Astrocyte (in vitro differentiated cells and primary cell): ENCODE data around the gene ANK3. TPM values are rescaled to one million over a fixed set of nuclear protein-coding genes. Genes with fewer than 3 reads are reported as not detected.
A peak's percentile ranks its signal among the peaks of the same experiment; 100 is the strongest.

Experiments
- DNase-seq: peaks from one replicate; pipeline ENCODE4 v3.0.0-alpha.2; 2010; ENCODE audit warnings: low read depth
- FAIRE-seq: peaks from 2 replicates; lab custom pipeline; 2011; peaks lifted over from hg19 to GRCh38; lab: Jason Lieb, UNC
- H2AFZ ChIP-seq: 2 replicates; pipeline ENCODE4 v1.6.0; 2012; ENCODE audit warnings: low read depth, low read length, inconsistent platforms
- H3K27ac ChIP-seq: 2 replicates; pipeline ENCODE4 v1.5.1; 2011; ENCODE audit warnings: low read depth, low read length, inconsistent platforms
- H3K27me3 ChIP-seq: 2 replicates; pipeline ENCODE4 v1.6.0; 2011; ENCODE audit warnings: low read length, inconsistent platforms; ENCODE audit not compliant: insufficient read depth
- H3K36me3 ChIP-seq: 2 replicates; pipeline ENCODE4 v1.5.1; 2011; ENCODE audit warnings: low read length, inconsistent platforms; ENCODE audit not compliant: insufficient read depth
- H3K4me1 ChIP-seq: 2 replicates; pipeline ENCODE4 v1.5.1; 2011; ENCODE audit warnings: low read length, inconsistent platforms; ENCODE audit not compliant: insufficient read depth
- H3K4me2 ChIP-seq: 2 replicates; pipeline ENCODE4 v1.6.0; 2012; ENCODE audit warnings: low read length, inconsistent platforms
- H3K4me3 ChIP-seq: 2 replicates; pipeline ENCODE4 v1.5.1; 2011; ENCODE audit warnings: low read depth, mild to moderate bottlenecking, low read length, inconsistent platforms; ENCODE audit not compliant: insufficient read depth
- H3K79me2 ChIP-seq: 2 replicates; pipeline ENCODE4 v1.6.0; 2012; ENCODE audit warnings: mild to moderate bottlenecking, low read length, inconsistent platforms; ENCODE audit not compliant: insufficient read depth
- H3K9ac ChIP-seq: 2 replicates; pipeline ENCODE4 v1.6.0; 2012; ENCODE audit warnings: mild to moderate bottlenecking, low read length, inconsistent platforms
- H3K9me3 ChIP-seq: 2 replicates; pipeline ENCODE4 v1.5.1; 2012; ENCODE audit warnings: low read depth, mild to moderate bottlenecking, low read length, inconsistent platforms; ENCODE audit not compliant: insufficient read depth
- H4K20me1 ChIP-seq: 2 replicates; pipeline ENCODE4 v1.6.0; 2012; ENCODE audit warnings: low read length, inconsistent platforms; ENCODE audit not compliant: insufficient read depth
- H3K27ac Mint-ChIP-seq: one replicate; pipeline ENCODE4 v1.8.0; 2021; ENCODE audit warnings: mild to moderate bottlenecking, mixed read lengths; ENCODE audit not compliant: unreplicated experiment
- H3K27me3 Mint-ChIP-seq: one replicate; pipeline ENCODE4 v1.8.0; 2021; ENCODE audit warnings: low read depth, mixed read lengths; ENCODE audit not compliant: unreplicated experiment
- H3K36me3 Mint-ChIP-seq: one replicate; pipeline ENCODE4 v1.8.0; 2021; ENCODE audit warnings: low read depth, mixed read lengths; ENCODE audit not compliant: unreplicated experiment
- H3K4me1 Mint-ChIP-seq: one replicate; pipeline ENCODE4 v1.8.0; 2021; ENCODE audit warnings: low read depth, mixed read lengths; ENCODE audit not compliant: unreplicated experiment
- H3K4me3 Mint-ChIP-seq: one replicate; pipeline ENCODE4 v1.8.0; 2021; ENCODE audit warnings: mild to moderate bottlenecking, moderate library complexity, mixed read lengths; ENCODE audit not compliant: unreplicated experiment
- H3K9me3 Mint-ChIP-seq: one replicate; pipeline ENCODE4 v1.8.0; 2021; ENCODE audit warnings: mild to moderate bottlenecking, mixed read lengths; ENCODE audit not compliant: unreplicated experiment
- EZH2 ChIP-seq: IDR thresholded peaks from 2 replicates; pipeline ENCODE4 v1.6.1; 2012; ENCODE audit warnings: mild to moderate bottlenecking, low read length, inconsistent platforms; ENCODE audit not compliant: insufficient read depth
- total RNA-seq: library from RNA; stranded (reverse); gene quantifications from 2 replicates; pipeline ENCODE4 v1.2.1, GENCODE V29; 2021
- TF ChIP-seq, protein P1 (sequence below): IDR thresholded peaks from 2 replicates; pipeline ENCODE4 v1.5.1; 2011; ENCODE audit warnings: low read depth, mild to moderate bottlenecking, inconsistent platforms, low read length, moderate library complexity; ENCODE audit not compliant: insufficient read depth

Gene ANK3
- total RNA-seq, 1 donor from 2014 or later, result 21.1 TPM

DNA sequence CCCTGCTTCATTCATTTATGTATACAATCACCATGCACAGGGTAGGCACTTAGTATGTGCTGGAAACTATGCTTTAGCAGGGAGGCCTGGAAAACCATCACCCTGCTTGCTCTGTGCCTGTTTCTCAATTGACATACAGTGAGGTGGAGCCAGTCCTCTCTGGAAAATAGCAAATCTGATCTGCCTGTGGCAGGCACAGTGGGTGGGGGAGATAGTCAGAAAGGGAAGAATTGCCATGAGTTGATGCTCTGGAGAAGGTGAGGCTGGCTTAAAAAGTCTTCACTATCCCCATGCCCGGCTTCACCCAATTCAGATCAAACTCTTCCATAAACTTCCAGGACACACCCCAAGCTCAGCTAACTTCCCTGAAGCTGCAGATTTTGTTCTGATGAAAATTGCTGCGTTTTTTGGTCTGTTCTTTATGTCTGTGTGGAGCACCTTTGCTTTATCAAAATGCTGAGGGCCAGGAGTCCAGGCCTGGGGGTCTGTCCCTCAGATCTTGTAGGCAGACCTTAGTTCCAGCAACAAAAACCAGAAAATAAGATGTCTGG, 84.8 kb downstream of the ANK3 start:
- no peak overlapping the region for H3K4me3 Mint-ChIP-seq
- Histone ChIP-seq H3K36me3 (no peaks in the 10 kb centered on the region), H3K27me3 (no peaks in the 10 kb centered on the region), H3K79me2 (no peaks in the 10 kb centered on the region), H3K9me3 (no peaks in the 10 kb centered on the region), H4K20me1 (no peaks in the 10 kb centered on the region), H3K4me1 (peaks cover 21% of the 10 kb centered on the region), H3K9ac (peak overlapping the region; percentile 51), H3K4me3 (no peak overlapping the region), H3K4me2 (peak overlapping the region; percentile 73), H3K27ac (peak overlapping the region; percentile 62), H2AFZ (peak overlapping the region; percentile 46)
- H3K36me3 Mint-ChIP-seq, result no peaks in the 10 kb centered on the region
- no peaks in the 10 kb centered on the region for H3K9me3 Mint-ChIP-seq
- H3K27ac Mint-ChIP-seq, result peak overlapping the region; percentile 5
- FAIRE-seq (no peak), DNase-seq (no peak)
- no peaks in the 10 kb centered on the region for H3K27me3 Mint-ChIP-seq
- peaks cover 19% of the 10 kb centered on the region for H3K4me1 Mint-ChIP-seq
- no peak for TF ChIP-seq EZH2
- TF ChIP-seq, protein P1, sequence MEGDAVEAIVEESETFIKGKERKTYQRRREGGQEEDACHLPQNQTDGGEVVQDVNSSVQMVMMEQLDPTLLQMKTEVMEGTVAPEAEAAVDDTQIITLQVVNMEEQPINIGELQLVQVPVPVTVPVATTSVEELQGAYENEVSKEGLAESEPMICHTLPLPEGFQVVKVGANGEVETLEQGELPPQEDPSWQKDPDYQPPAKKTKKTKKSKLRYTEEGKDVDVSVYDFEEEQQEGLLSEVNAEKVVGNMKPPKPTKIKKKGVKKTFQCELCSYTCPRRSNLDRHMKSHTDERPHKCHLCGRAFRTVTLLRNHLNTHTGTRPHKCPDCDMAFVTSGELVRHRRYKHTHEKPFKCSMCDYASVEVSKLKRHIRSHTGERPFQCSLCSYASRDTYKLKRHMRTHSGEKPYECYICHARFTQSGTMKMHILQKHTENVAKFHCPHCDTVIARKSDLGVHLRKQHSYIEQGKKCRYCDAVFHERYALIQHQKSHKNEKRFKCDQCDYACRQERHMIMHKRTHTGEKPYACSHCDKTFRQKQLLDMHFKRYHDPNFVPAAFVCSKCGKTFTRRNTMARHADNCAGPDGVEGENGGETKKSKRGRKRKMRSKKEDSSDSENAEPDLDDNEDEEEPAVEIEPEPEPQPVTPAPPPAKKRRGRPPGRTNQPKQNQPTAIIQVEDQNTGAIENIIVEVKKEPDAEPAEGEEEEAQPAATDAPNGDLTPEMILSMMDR, result no peak

GRCh38 chr10:60303778-60304177, 85.9 kb downstream of the ANK3 start:
- Histone ChIP-seq H2AFZ (no peak overlapping the region), H3K9me3 (no peaks in the 10 kb centered on the region), H3K9ac (no peak overlapping the region), H3K27me3 (no peaks in the 10 kb centered on the region), H3K27ac (no peak overlapping the region), H3K36me3 (no peaks in the 10 kb centered on the region), H4K20me1 (no peaks in the 10 kb centered on the region), H3K4me3 (no peak overlapping the region), H3K4me1 (peaks cover 23% of the 10 kb centered on the region), H3K4me2 (no peak overlapping the region), H3K79me2 (no peaks in the 10 kb centered on the region)
- H3K9me3 Mint-ChIP-seq, result no peaks in the 10 kb centered on the region
- no peaks in the 10 kb centered on the region for H3K36me3 Mint-ChIP-seq
- FAIRE-seq (no peak), DNase-seq (no peak)
- no peak overlapping the region for H3K27ac Mint-ChIP-seq
- H3K27me3 Mint-ChIP-seq, result no peaks in the 10 kb centered on the region
- H3K4me1 Mint-ChIP-seq, result peaks cover 21% of the 10 kb centered on the region
- no peak overlapping the region for H3K4me3 Mint-ChIP-seq
- TF ChIP-seq EZH2, result no peak
- TF ChIP-seq, protein P1, result no peak
